SK-N-SH treated with all-trans-retinoic acid at 6 μM for 48 hours (cell line): ENCODE results near the gene CDC42BPB.

ENCODE experiments used
- ATAC-seq: fragments of 200-7000 bp; cut with Tn5 transposase; 3 replicates; pipeline ENCODE4 v1.9.1; 2020; ENCODE audit warnings: mild to moderate bottlenecking, moderate library complexity
- ARNTL ChIP-seq: fragments of 450-650 bp; formaldehyde crosslinking; IDR thresholded peaks from 2 replicates; pipeline ENCODE4 v1.5.0; 2020; ENCODE audit warnings: low read depth, mild to moderate bottlenecking, moderate library complexity, borderline replicate concordance
- BACH2 ChIP-seq: fragments of 250-450 bp; sonication (Bioruptor Pico); IDR thresholded peaks from 2 replicates; pipeline ENCODE4 v1.9.0; 2021; ENCODE audit warnings: mild to moderate bottlenecking, borderline replicate concordance
- CSRNP3 ChIP-seq: fragments of 250-450 bp; sonication (Bioruptor Pico); IDR thresholded peaks from 2 replicates; pipeline ENCODE4 v1.5.1; 2021; ENCODE audit warnings: mild to moderate bottlenecking, moderate library complexity
- ESRRG ChIP-seq: fragments of 250-450 bp; sonication (Bioruptor Pico); IDR thresholded peaks from 2 replicates; pipeline ENCODE4 v1.6.1; 2021; ENCODE audit warnings: mild to moderate bottlenecking
- GLIS3 ChIP-seq: fragments of 250-450 bp; sonication (Bioruptor Pico); IDR thresholded peaks from 2 replicates; pipeline ENCODE4 v1.5.0; 2020; ENCODE audit warnings: mild to moderate bottlenecking, moderate library complexity
- ISL1 ChIP-seq: fragments of 250-450 bp; sonication (Bioruptor Pico); IDR thresholded peaks from 2 replicates; pipeline ENCODE4 v2.1.2; 2022; ENCODE audit warnings: mild to moderate bottlenecking, moderate library complexity
- OSR1 ChIP-seq: fragments of 250-450 bp; sonication (Bioruptor Pico); IDR thresholded peaks from 2 replicates; pipeline ENCODE4 v1.8.0; 2022; ENCODE audit warnings: moderate library complexity, mild to moderate bottlenecking, inconsistent platforms
- PATZ1 ChIP-seq: fragments of 250-450 bp; sonication (Bioruptor Pico); IDR thresholded peaks from 2 replicates; pipeline ENCODE4 v1.8.0; 2020; ENCODE audit warnings: mild to moderate bottlenecking, moderate library complexity, borderline replicate concordance
- POU6F1 ChIP-seq: fragments of 250-450 bp; sonication (Bioruptor Pico); IDR thresholded peaks from 2 replicates; pipeline ENCODE4 v1.8.0; 2021; ENCODE audit warnings: low read depth, mild to moderate bottlenecking, moderate library complexity, borderline replicate concordance
- PPARA ChIP-seq: fragments of 250-450 bp; sonication (Bioruptor Pico); IDR thresholded peaks from 2 replicates; pipeline ENCODE4 v1.5.0; 2020; ENCODE audit warnings: mild to moderate bottlenecking, borderline replicate concordance
- RARB ChIP-seq: fragments of 250-450 bp; sonication (Bioruptor Pico); IDR thresholded peaks from 2 replicates; pipeline ENCODE4 v1.8.0; 2021; ENCODE audit warnings: mild to moderate bottlenecking, moderate library complexity
- SNAI2 ChIP-seq: fragments of 250-450 bp; sonication (Bioruptor Pico); IDR thresholded peaks from 2 replicates; pipeline ENCODE4 v1.5.0; 2020; ENCODE audit warnings: mild to moderate bottlenecking, moderate library complexity
- TCF4 ChIP-seq: fragments of 250-450 bp; sonication (Bioruptor Pico); IDR thresholded peaks from 2 replicates; pipeline ENCODE4 v1.8.0; 2021; ENCODE audit warnings: mild to moderate bottlenecking, moderate library complexity, borderline replicate concordance
- TOX ChIP-seq: fragments of 250-450 bp; sonication (Bioruptor Pico); IDR thresholded peaks from 2 replicates; pipeline ENCODE4 v1.8.0; 2021; ENCODE audit warnings: mild to moderate bottlenecking, moderate library complexity, borderline replicate concordance
- ZC3H10 ChIP-seq: fragments of 250-450 bp; sonication (Bioruptor Pico); IDR thresholded peaks from 2 replicates; pipeline ENCODE4 v1.5.1; 2021; ENCODE audit warnings: mild to moderate bottlenecking, moderate library complexity
- ZNF70 ChIP-seq: fragments of 450-650 bp; formaldehyde crosslinking; IDR thresholded peaks from 2 replicates; pipeline ENCODE4 v1.5.0; 2020; ENCODE audit warnings: mild to moderate bottlenecking, moderate library complexity
- ZNF8 ChIP-seq: fragments of 450-650 bp; formaldehyde crosslinking; IDR thresholded peaks from 2 replicates; pipeline ENCODE4 v1.5.0; 2020; ENCODE audit warnings: mild to moderate bottlenecking, moderate library complexity
- TF ChIP-seq, protein P1 (sequence below): fragments of 250-450 bp; sonication (Bioruptor Pico); IDR thresholded peaks from 2 replicates; pipeline ENCODE4 v1.5.0; 2020; ENCODE audit warnings: mild to moderate bottlenecking, moderate library complexity
- TF ChIP-seq, protein P2 (sequence below): fragments of 250-450 bp; sonication (Bioruptor Pico); IDR thresholded peaks from 2 replicates; pipeline ENCODE4 v1.5.1; 2020; ENCODE audit warnings: low read depth, mild to moderate bottlenecking, moderate library complexity

Gene CDC42BPB

GRCh38 chr14:102940729-102941362 lies 116.5 kb downstream of the CDC42BPB start:
- no peak for ATAC-seq
- TF ChIP-seq OSR1 (CRISPR knock-in tag) (no peak), PATZ1 (CRISPR knock-in tag) (no peak)
- TF ChIP-seq, protein P1, sequence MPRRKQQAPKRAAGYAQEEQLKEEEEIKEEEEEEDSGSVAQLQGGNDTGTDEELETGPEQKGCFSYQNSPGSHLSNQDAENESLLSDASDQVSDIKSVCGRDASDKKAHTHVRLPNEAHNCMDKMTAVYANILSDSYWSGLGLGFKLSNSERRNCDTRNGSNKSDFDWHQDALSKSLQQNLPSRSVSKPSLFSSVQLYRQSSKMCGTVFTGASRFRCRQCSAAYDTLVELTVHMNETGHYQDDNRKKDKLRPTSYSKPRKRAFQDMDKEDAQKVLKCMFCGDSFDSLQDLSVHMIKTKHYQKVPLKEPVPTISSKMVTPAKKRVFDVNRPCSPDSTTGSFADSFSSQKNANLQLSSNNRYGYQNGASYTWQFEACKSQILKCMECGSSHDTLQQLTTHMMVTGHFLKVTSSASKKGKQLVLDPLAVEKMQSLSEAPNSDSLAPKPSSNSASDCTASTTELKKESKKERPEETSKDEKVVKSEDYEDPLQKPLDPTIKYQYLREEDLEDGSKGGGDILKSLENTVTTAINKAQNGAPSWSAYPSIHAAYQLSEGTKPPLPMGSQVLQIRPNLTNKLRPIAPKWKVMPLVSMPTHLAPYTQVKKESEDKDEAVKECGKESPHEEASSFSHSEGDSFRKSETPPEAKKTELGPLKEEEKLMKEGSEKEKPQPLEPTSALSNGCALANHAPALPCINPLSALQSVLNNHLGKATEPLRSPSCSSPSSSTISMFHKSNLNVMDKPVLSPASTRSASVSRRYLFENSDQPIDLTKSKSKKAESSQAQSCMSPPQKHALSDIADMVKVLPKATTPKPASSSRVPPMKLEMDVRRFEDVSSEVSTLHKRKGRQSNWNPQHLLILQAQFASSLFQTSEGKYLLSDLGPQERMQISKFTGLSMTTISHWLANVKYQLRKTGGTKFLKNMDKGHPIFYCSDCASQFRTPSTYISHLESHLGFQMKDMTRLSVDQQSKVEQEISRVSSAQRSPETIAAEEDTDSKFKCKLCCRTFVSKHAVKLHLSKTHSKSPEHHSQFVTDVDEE (CRISPR knock-in tag): no peak
- TF ChIP-seq, all 23 proteins: peak for 0

GRCh38 chr14:102939820-102940561 lies 117.4 kb downstream of the CDC42BPB start:
- ATAC-seq: no peak; the same call in 2 of the 3 replicates

More at GRCh38 chr14:102939820-102940561, 117.4 kb downstream of the CDC42BPB start:
- TF ChIP-seq GLIS3 (CRISPR knock-in tag) (no peak), ZNF70 (CRISPR knock-in tag) (no peak), SNAI2 (CRISPR knock-in tag) (no peak), ZC3H10 (CRISPR knock-in tag) (no peak), TOX (CRISPR knock-in tag) (no peak), ISL1 (CRISPR knock-in tag) (no peak), POU6F1 (CRISPR knock-in tag) (no peak), RARB (CRISPR knock-in tag) (no peak), PATZ1 (CRISPR knock-in tag) (no peak), ESRRG (no peak), ARNTL (no peak), ZNF8 (CRISPR knock-in tag) (no peak), PPARA (no peak), TCF4 (CRISPR knock-in tag) (no peak), CSRNP3 (CRISPR knock-in tag) (no peak), BACH2 (CRISPR knock-in tag) (no peak)
- TF ChIP-seq, protein P2, sequence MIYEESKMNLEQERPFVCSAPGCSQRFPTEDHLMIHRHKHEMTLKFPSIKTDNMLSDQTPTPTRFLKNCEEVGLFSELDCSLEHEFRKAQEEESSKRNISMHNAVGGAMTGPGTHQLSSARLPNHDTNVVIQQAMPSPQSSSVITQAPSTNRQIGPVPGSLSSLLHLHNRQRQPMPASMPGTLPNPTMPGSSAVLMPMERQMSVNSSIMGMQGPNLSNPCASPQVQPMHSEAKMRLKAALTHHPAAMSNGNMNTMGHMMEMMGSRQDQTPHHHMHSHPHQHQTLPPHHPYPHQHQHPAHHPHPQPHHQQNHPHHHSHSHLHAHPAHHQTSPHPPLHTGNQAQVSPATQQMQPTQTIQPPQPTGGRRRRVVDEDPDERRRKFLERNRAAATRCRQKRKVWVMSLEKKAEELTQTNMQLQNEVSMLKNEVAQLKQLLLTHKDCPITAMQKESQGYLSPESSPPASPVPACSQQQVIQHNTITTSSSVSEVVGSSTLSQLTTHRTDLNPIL (CRISPR knock-in tag): no peak
